Fibroblast of lung (primary cell): ENCODE results near the gene AMOTL2. TPM values are rescaled to one million over a fixed set of nuclear protein-coding genes. Genes with fewer than 3 reads are reported as not detected.
A peak's percentile ranks its signal among the peaks of the same experiment; 100 is the strongest.

Experiments
- DNase-seq, 2 donors: peaks; one replicate each; pipeline versions ENCODE4 v3.0.0 to v3.0.0-alpha.2; 2010; ENCODE audit warnings: low read depth in 2 of 2
- H2AFZ ChIP-seq: 2 replicates; pipeline ENCODE4 v1.5.1; 2012; ENCODE audit warnings: low read length, control low read depth, inconsistent platforms
- H3K27ac ChIP-seq: 2 replicates; pipeline ENCODE4 v1.5.1; 2011; ENCODE audit warnings: low read length, control low read depth; ENCODE audit not compliant: insufficient read depth
- H3K27me3 ChIP-seq: 2 replicates; pipeline ENCODE4 v1.5.1; 2011; ENCODE audit warnings: mild to moderate bottlenecking, low read length; ENCODE audit not compliant: control insufficient read depth, insufficient read depth
- H3K36me3 ChIP-seq: 2 replicates; pipeline ENCODE4 v1.5.1; 2011; ENCODE audit warnings: low read length; ENCODE audit not compliant: control insufficient read depth, insufficient read depth
- H3K4me1 ChIP-seq: 2 replicates; pipeline ENCODE4 v1.5.1; 2011; ENCODE audit warnings: low read length; ENCODE audit not compliant: control insufficient read depth, insufficient read depth; ENCODE audit errors: extremely low read depth
- H3K4me2 ChIP-seq: 2 replicates; pipeline ENCODE4 v1.5.1; 2011; ENCODE audit warnings: low read length, control low read depth; ENCODE audit not compliant: insufficient read depth; ENCODE audit errors: extremely low read depth
- H3K4me3 ChIP-seq, 4 experiments: fragments of 200-600 bp in 1 of 4; sonication (generic) in 1 of 4; replicated peaks in 1 of 4; 2 replicates each; pipeline ENCODE4 v1.5.1; 2011 to 2016; ENCODE audit warnings: low read length in 4 of 4, low read depth in 3 of 4, mild to moderate bottlenecking in 3 of 4, control low read depth in 2 of 4, inconsistent platforms in 1 of 4, mixed read lengths in 1 of 4; ENCODE audit not compliant: insufficient read depth in 1 of 4; ENCODE audit errors: control extremely low read depth in 1 of 4
- H3K79me2 ChIP-seq: 2 replicates; pipeline ENCODE4 v1.5.1; 2012; ENCODE audit warnings: mild to moderate bottlenecking, low read length, inconsistent platforms; ENCODE audit not compliant: control insufficient read depth, insufficient read depth
- H3K9ac ChIP-seq: 2 replicates; pipeline ENCODE4 v1.5.1; 2011; ENCODE audit warnings: mild to moderate bottlenecking, low read length, control low read depth; ENCODE audit not compliant: insufficient read depth
- H3K9me3 ChIP-seq: 2 replicates; pipeline ENCODE4 v1.5.1; 2012; ENCODE audit warnings: low read depth, low read length; ENCODE audit not compliant: control insufficient read depth, insufficient read depth
- H4K20me1 ChIP-seq: 2 replicates; pipeline ENCODE4 v1.5.1; 2011; ENCODE audit warnings: low read length; ENCODE audit not compliant: control insufficient read depth, insufficient read depth; ENCODE audit errors: extremely low read depth
- CTCF ChIP-seq, 2 donors: IDR thresholded peaks in 1 of 2; conservative IDR thresholded peaks in 1 of 2; 1 replicate in 1 of 2; 2 replicates in 1 of 2; pipeline ENCODE4 v1.5.1; 2011 to 2012; ENCODE audit warnings: low read length in 2 of 2, control low read depth in 1 of 2, inconsistent platforms in 1 of 2, low read depth in 1 of 2, mild to moderate bottlenecking in 1 of 2
- EZH2 ChIP-seq: IDR thresholded peaks from 2 replicates; pipeline ENCODE4 v1.5.1; 2012; ENCODE audit warnings: low read length, control low read depth, mild to moderate bottlenecking; ENCODE audit errors: missing control alignments
- polyA plus RNA-seq, 2 donors: library from polyadenylated mRNA; depleted of rRNA in 1 of 2; stranded (reverse) in 1 of 2; unstranded in 1 of 2; fragments of >200 nt; gene quantifications; 2 replicates each; pipeline ENCODE4 v1.2.1, GENCODE V29; 2011 to 2012; ENCODE audit warnings: missing spikeins in 1 of 2
- total RNA-seq: library from RNA; depleted of rRNA; stranded (reverse); fragments of >200 nt; gene quantifications from 2 replicates; pipeline ENCODE4 v1.2.1, GENCODE V29; 2014

Gene AMOTL2
- total and polyA plus RNA-seq, 2 donors (not counting 1 experiment from before 2014, with no cell fraction given): 74.6 to 97.0 TPM

GRCh38 chr3:134337071-134337482 is 37.2 kb downstream of the AMOTL2 start:
- Histone ChIP-seq H3K79me2 (no peaks in the 10 kb centered on the region), H3K9me3 (no peaks in the 10 kb centered on the region), H3K4me3 (no peak overlapping the region), H3K4me2 (no peak overlapping the region), H3K9ac (no peak overlapping the region), H3K27me3 (no peaks in the 10 kb centered on the region), H3K27ac (no peak overlapping the region), H3K4me1 (peaks cover 26% of the 10 kb centered on the region), H3K36me3 (no peaks in the 10 kb centered on the region), H2AFZ (no peak overlapping the region), H4K20me1 (no peaks in the 10 kb centered on the region)
- TF ChIP-seq CTCF (conservative IDR thresholded peaks at IDR 0.05 in 1 of 2, IDR thresholded peaks at IDR 0.05 in 1 of 2; ENCODE audit: low read depth in 1 of 2, low read length in 2 of 2) (no peak), EZH2 (no peak)
- DNase-seq: no peak

GRCh38 chr3:134336587-134336986 is 37.7 kb downstream of the AMOTL2 start:
- Histone ChIP-seq H3K79me2 (no peaks in the 10 kb centered on the region), H3K4me3 (no peak overlapping the region), H3K36me3 (no peaks in the 10 kb centered on the region), H4K20me1 (no peaks in the 10 kb centered on the region), H3K27me3 (no peaks in the 10 kb centered on the region), H3K9me3 (no peaks in the 10 kb centered on the region), H2AFZ (no peak overlapping the region), H3K27ac (no peak overlapping the region), H3K4me1 (peaks cover 30% of the 10 kb centered on the region), H3K4me2 (no peak overlapping the region), H3K9ac (no peak overlapping the region)
- peak; percentile 83 to 85 for DNase-seq
- TF ChIP-seq CTCF (conservative IDR thresholded peaks at IDR 0.05 in 1 of 2, IDR thresholded peaks at IDR 0.05 in 1 of 2; ENCODE audit: low read depth in 1 of 2, low read length in 2 of 2): no peak
- no peak for TF ChIP-seq EZH2

GRCh38 chr3:134334901-134335280 is 39.4 kb downstream of the AMOTL2 start:
- no peak for TF ChIP-seq EZH2
- no peak for TF ChIP-seq CTCF (conservative IDR thresholded peaks at IDR 0.05 in 1 of 2, IDR thresholded peaks at IDR 0.05 in 1 of 2; ENCODE audit: low read depth in 1 of 2, low read length in 2 of 2)
- H3K27me3 ChIP-seq: no peaks in the 10 kb centered on the region
- H3K9ac ChIP-seq: no peak overlapping the region
- H3K4me2 ChIP-seq: no peak overlapping the region
- H4K20me1 ChIP-seq: no peaks in the 10 kb centered on the region
- no peaks in the 10 kb centered on the region for H3K79me2 ChIP-seq
- no peak overlapping the region for H3K27ac ChIP-seq
- H3K36me3 ChIP-seq: no peaks in the 10 kb centered on the region
- no peak overlapping the region for H2AFZ ChIP-seq
- DNase-seq: no peak
- H3K4me1 ChIP-seq: peaks cover 39% of the 10 kb centered on the region
- H3K4me3 ChIP-seq: no peak overlapping the region
- H3K9me3 ChIP-seq: no peaks in the 10 kb centered on the region
